Measurements from ENCODE around the gene SBF1. TPM values are rescaled to one million over a fixed set of nuclear protein-coding genes. Genes with fewer than 3 reads are reported as not detected.

The SBF1 gene
- total RNA-seq, 2 experiments from 2014 or later = 100 TPM

GRCh38 chr22:50487290-50488005 is 12.6 kb upstream of the SBF1 start:
- CTCF ChIA-PET = no interaction called here
- Mint-ChIP-seq H3K27ac (no peak overlapping the region), H3K4me1 (ENCODE audit: low read depth) (peaks cover 11% of the 10 kb centered on the region), H3K36me3 (ENCODE audit: low read depth) (no peaks in the 10 kb centered on the region), H3K27me3 (ENCODE audit: low read depth) (no peaks in the 10 kb centered on the region), H3K9me3 (no peaks in the 10 kb centered on the region), H3K4me3 (no peak overlapping the region)
- intact Hi-C loops (cut with micrococcal nuclease) = no loop called here
- DNase-seq = no peak

GRCh38 chr22:50486561-50487289 is 11.9 kb upstream of the SBF1 start, which contains the start of gene MIOX:
Gene MIOX (plus strand): TSS chr22:50486859. CDS start chr22:50486898, 39 bp downstream.
- H3K27ac Mint-ChIP-seq = no peak within 1 kb of the TSS
- DNase-seq = no peak

GRCh38 chr22:50485221-50486131 is 10.6 kb upstream of the SBF1 start:
- no peaks in the 10 kb centered on the region for H3K27me3 Mint-ChIP-seq (ENCODE audit: low read depth)
- peaks cover 4% of the 10 kb centered on the region for H3K4me1 Mint-ChIP-seq (ENCODE audit: low read depth)
- DNase-seq = no peak
- H3K9me3 Mint-ChIP-seq = no peaks in the 10 kb centered on the region
- intact Hi-C loops (cut with micrococcal nuclease) = no loop called here
- no peak overlapping the region for H3K4me3 Mint-ChIP-seq
- CTCF ChIA-PET = interaction anchor here (0.7 to 1.3 kb wide), 4 partner anchors 12 to 156 kb away, joined by 3 to 4 read pairs (median 4); no protein-coding TSS in a partner anchor
- no peaks in the 10 kb centered on the region for H3K36me3 Mint-ChIP-seq (ENCODE audit: low read depth)
- H3K27ac Mint-ChIP-seq = peak overlapping the region; percentile 30

More at GRCh38 chr22:50486561-50487289, 11.9 kb upstream of the SBF1 start, which contains the start of gene MIOX:
- Mint-ChIP-seq H3K9me3 (no peaks in the 10 kb centered on the region), H3K27me3 (ENCODE audit: low read depth) (no peaks in the 10 kb centered on the region), H3K36me3 (ENCODE audit: low read depth) (no peaks in the 10 kb centered on the region), H3K4me3 (no peak within 1 kb of the TSS), H3K4me1 (ENCODE audit: low read depth) (peaks cover 11% of the 10 kb centered on the region)
- intact Hi-C loops (cut with micrococcal nuclease) = no loop called here
- CTCF ChIA-PET = interaction anchor here (1.3 kb wide), 1 partner anchor 11 kb away, joined by 4 read pairs; no protein-coding TSS in a partner anchor

- CTCF ChIA-PET = interaction anchor here (0.6 to 1.0 kb wide), 5 partner anchors 11 to 156 kb away, joined by 3 to 4 read pairs (median 3); no protein-coding TSS in a partner anchor
- H3K4me1 Mint-ChIP-seq (ENCODE audit: low read depth) = peaks cover 6% of the 10 kb centered on the region
- peaks cover 8% of the 10 kb centered on the region for H3K27me3 Mint-ChIP-seq (ENCODE audit: low read depth)
- intact Hi-C loops (cut with micrococcal nuclease) = no loop called here
- H3K4me3 Mint-ChIP-seq = no peak overlapping the region
- no peaks in the 10 kb centered on the region for H3K9me3 Mint-ChIP-seq
- no peaks in the 10 kb centered on the region for H3K36me3 Mint-ChIP-seq (ENCODE audit: low read depth)
- no peak overlapping the region for H3K27ac Mint-ChIP-seq
- DNase-seq = no peak
Measured at GRCh38 chr22:50483977-50484853, 9.4 kb upstream of the SBF1 start.

GRCh38 chr22:50483556-50483955 is 8.7 kb upstream of the SBF1 start:
- Mint-ChIP-seq H3K9me3 (no peaks in the 10 kb centered on the region), H3K27ac (no peak overlapping the region), H3K36me3 (ENCODE audit: low read depth) (no peaks in the 10 kb centered on the region), H3K4me1 (ENCODE audit: low read depth) (peaks cover 6% of the 10 kb centered on the region), H3K27me3 (ENCODE audit: low read depth) (peaks cover 8% of the 10 kb centered on the region), H3K4me3 (no peak overlapping the region)
- intact Hi-C loops (cut with micrococcal nuclease) = no loop called here
- no peak for DNase-seq
- CTCF ChIA-PET = interaction anchor here (0.6 kb wide), 2 partner anchors 12 to 156 kb away, joined by 3 to 4 read pairs; no protein-coding TSS in a partner anchor

GRCh38 chr22:50483106-50483505 is 8.3 kb upstream of the SBF1 start:
- peaks cover 8% of the 10 kb centered on the region for H3K27me3 Mint-ChIP-seq (ENCODE audit: low read depth)
- no peak for DNase-seq
- intact Hi-C loops (cut with micrococcal nuclease) = no loop called here
- no peaks in the 10 kb centered on the region for H3K9me3 Mint-ChIP-seq
- CTCF ChIA-PET = interaction anchor here (0.9 kb wide), 1 partner anchor 10 kb away, joined by 3 read pairs; no protein-coding TSS in a partner anchor
- no peak overlapping the region for H3K27ac Mint-ChIP-seq
- H3K36me3 Mint-ChIP-seq (ENCODE audit: low read depth) = no peaks in the 10 kb centered on the region
- H3K4me1 Mint-ChIP-seq (ENCODE audit: low read depth) = peaks cover 6% of the 10 kb centered on the region
- peak overlapping the region; percentile 45 for H3K4me3 Mint-ChIP-seq

- Mint-ChIP-seq H3K27me3 (ENCODE audit: low read depth) (peaks cover 8% of the 10 kb centered on the region), H3K27ac (no peak overlapping the region), H3K4me3 (peak overlapping the region; percentile 80), H3K4me1 (ENCODE audit: low read depth) (peaks cover 6% of the 10 kb centered on the region), H3K9me3 (no peaks in the 10 kb centered on the region), H3K36me3 (ENCODE audit: low read depth) (no peaks in the 10 kb centered on the region)
- CTCF ChIA-PET = interaction anchor here (0.9 kb wide), 1 partner anchor 9 kb away, joined by 3 read pairs; no protein-coding TSS in a partner anchor
- no peak for DNase-seq
- intact Hi-C loops (cut with micrococcal nuclease) = no loop called here
Measured at GRCh38 chr22:50482107-50483074, 7.6 kb upstream of the SBF1 start.

- peak within 1 kb of the TSS; percentile 80 for H3K4me3 Mint-ChIP-seq
- intact Hi-C loops (cut with micrococcal nuclease) = no loop called here
- peak; percentile 81 for DNase-seq
- no peaks in the 10 kb centered on the region for H3K9me3 Mint-ChIP-seq
- H3K27ac Mint-ChIP-seq = no peak within 1 kb of the TSS
- CTCF ChIA-PET = no interaction called here
- no peaks in the 10 kb centered on the region for H3K36me3 Mint-ChIP-seq (ENCODE audit: low read depth)
- peaks cover 8% of the 10 kb centered on the region for H3K27me3 Mint-ChIP-seq (ENCODE audit: low read depth)
- H3K4me1 Mint-ChIP-seq (ENCODE audit: low read depth) = peaks cover 7% of the 10 kb centered on the region
Measured at GRCh38 chr22:50481440-50482106, 6.7 kb upstream of the SBF1 start, which contains the start of gene ADM2. Gene ADM2 (plus strand): TSS chr22:50481543. CDS start chr22:50481848, 305 bp downstream.

- no peak overlapping the region for H3K27ac Mint-ChIP-seq
- H3K36me3 Mint-ChIP-seq (ENCODE audit: low read depth) = no peaks in the 10 kb centered on the region
- H3K4me1 Mint-ChIP-seq (ENCODE audit: low read depth) = peaks cover 6% of the 10 kb centered on the region
- peaks cover 8% of the 10 kb centered on the region for H3K27me3 Mint-ChIP-seq (ENCODE audit: low read depth)
- no peaks in the 10 kb centered on the region for H3K9me3 Mint-ChIP-seq
- intact Hi-C loops (cut with micrococcal nuclease) = no loop called here
- peak overlapping the region; percentile 61 for H3K4me3 Mint-ChIP-seq
- CTCF ChIA-PET = no interaction called here
- DNase-seq = no peak
Measured at GRCh38 chr22:50481045-50481439, 6.2 kb upstream of the SBF1 start.

GRCh38 chr22:50479721-50480120 is 4.9 kb upstream of the SBF1 start:
- no peak for DNase-seq
- H3K27ac Mint-ChIP-seq = no peak overlapping the region
- intact Hi-C loops (cut with micrococcal nuclease) = loop anchor here (10.0 kb wide), 1 partner anchor 235 kb away; the partner anchor contains the start of gene TUBGCP6
- no peaks in the 10 kb centered on the region for H3K36me3 Mint-ChIP-seq (ENCODE audit: low read depth)
- H3K4me1 Mint-ChIP-seq (ENCODE audit: low read depth) = peaks cover 5% of the 10 kb centered on the region
- H3K27me3 Mint-ChIP-seq (ENCODE audit: low read depth) = peaks cover 8% of the 10 kb centered on the region
- H3K4me3 Mint-ChIP-seq = peak overlapping the region; percentile 61
- H3K9me3 Mint-ChIP-seq = no peaks in the 10 kb centered on the region
- CTCF ChIA-PET = interaction anchor here (1.1 kb wide), 1 partner anchor 9 kb away, joined by 4 read pairs; no protein-coding TSS in a partner anchor
